OCI-LY1 (cell line): ENCODE measurements around the gene RILPL2.

ENCODE experiments used
- H2AFZ ChIP-seq: fragments of 200-600 bp; sonication (generic), shearing (Covaris generic); 2 replicates; pipeline ENCODE4 v1.6.0; 2014; ENCODE audit warnings: antibody characterized with exemption, mild to moderate bottlenecking, low read length
- H3F3A ChIP-seq: fragments of 200-600 bp; sonication (generic), shearing (Covaris generic); 2 replicates; pipeline ENCODE4 v1.6.0; 2014; ENCODE audit warnings: mild to moderate bottlenecking, antibody characterized with exemption, low read length, moderate library complexity; ENCODE audit not compliant: insufficient read depth
- H3K27ac ChIP-seq: fragments of 200-600 bp; sonication (generic); 2 replicates; pipeline ENCODE4 v1.5.1; 2014; ENCODE audit warnings: low read length, mixed run types, mild to moderate bottlenecking, low read depth; ENCODE audit not compliant: poor library complexity, severe bottlenecking
- H3K27me3 ChIP-seq: fragments of 200-600 bp; sonication (generic); 2 replicates; pipeline ENCODE4 v1.6.0; 2014; ENCODE audit warnings: antibody characterized with exemption, mild to moderate bottlenecking, low read length, moderate library complexity; ENCODE audit not compliant: insufficient read depth
- H3K36me3 ChIP-seq: fragments of 200-600 bp; sonication (generic); 2 replicates; pipeline ENCODE4 v1.6.1; 2014; ENCODE audit warnings: mild to moderate bottlenecking, antibody characterized with exemption, low read length, moderate library complexity, mixed read lengths; ENCODE audit not compliant: insufficient read depth
- H3K4me1 ChIP-seq: fragments of 200-600 bp; sonication (generic); 2 replicates; pipeline ENCODE4 v1.5.1; 2014; ENCODE audit warnings: mild to moderate bottlenecking, low read length, moderate library complexity; ENCODE audit not compliant: insufficient read depth, severe bottlenecking
- H3K4me2 ChIP-seq: fragments of 200-600 bp; sonication (generic), shearing (Covaris generic); 2 replicates; pipeline ENCODE4 v1.6.1; 2014; ENCODE audit warnings: low read length
- H3K4me3 ChIP-seq: fragments of 200-600 bp; sonication (generic); 2 replicates; pipeline ENCODE4 v1.5.1; 2014; ENCODE audit warnings: low read length, low read depth, mild to moderate bottlenecking, mixed read lengths; ENCODE audit not compliant: poor library complexity, severe bottlenecking
- H3K79me2 ChIP-seq: fragments of 200-600 bp; shearing (Covaris generic); 2 replicates; pipeline ENCODE4 v1.6.1; 2016; ENCODE audit warnings: mixed run types, low read length, mixed read lengths; ENCODE audit not compliant: insufficient read depth
- H3K9ac ChIP-seq: fragments of 200-600 bp; sonication (generic), shearing (Covaris generic); 2 replicates; pipeline ENCODE4 v1.6.1; 2014; ENCODE audit warnings: mild to moderate bottlenecking, low read length, mixed read lengths
- H3K9me2 ChIP-seq: fragments of 200-600 bp; sonication (generic), shearing (Covaris generic); 2 replicates; pipeline ENCODE4 v1.6.1; 2014; ENCODE audit warnings: low read depth, mild to moderate bottlenecking, low read length, mixed read lengths
- H3K9me3 ChIP-seq: fragments of 200-600 bp; shearing (Covaris generic); 2 replicates; pipeline ENCODE4 v1.6.1; 2014; ENCODE audit warnings: low read length, mixed read lengths
- H4K20me1 ChIP-seq: fragments of 200-600 bp; sonication (generic), shearing (Covaris generic); 2 replicates; pipeline ENCODE4 v1.6.0; 2016; ENCODE audit warnings: mild to moderate bottlenecking, low read length; ENCODE audit not compliant: insufficient read depth
- EZH2 ChIP-seq: fragments of 200-600 bp; sonication (generic), shearing (Covaris generic); IDR thresholded peaks from 2 replicates; pipeline ENCODE4 v1.8.0; 2017; ENCODE audit warnings: borderline replicate concordance, mixed run types, mild to moderate bottlenecking, antibody characterized with exemption, low read length, moderate library complexity, mixed read lengths
- TF ChIP-seq, protein P1 (sequence below): fragments of 200-600 bp; sonication (generic), shearing (Covaris generic); IDR thresholded peaks from 2 replicates; pipeline ENCODE4 v1.5.1; 2017; ENCODE audit warnings: mild to moderate bottlenecking, antibody characterized with exemption, low read length, moderate library complexity, mixed read lengths

The RILPL2 gene

GRCh38 chr12:123444092-123445026 is 7.9 kb upstream of the RILPL2 start:
- Histone ChIP-seq H3K36me3 (no peaks in the 10 kb centered on the region), H3K4me1 (peaks cover 30% of the 10 kb centered on the region), H3K9me2 (no peaks in the 10 kb centered on the region), H3K27me3 (no peaks in the 10 kb centered on the region), H3K9me3 (no peaks in the 10 kb centered on the region), H3K9ac (no peak overlapping the region), H4K20me1 (no peaks in the 10 kb centered on the region), H3K27ac (no peak overlapping the region), H3K4me2 (no peak overlapping the region), H3F3A (no peaks in the 10 kb centered on the region), H2AFZ (no peak overlapping the region), H3K4me3 (no peak overlapping the region), H3K79me2 (no peaks in the 10 kb centered on the region)
- no peak for TF ChIP-seq EZH2
- TF ChIP-seq, protein P1, sequence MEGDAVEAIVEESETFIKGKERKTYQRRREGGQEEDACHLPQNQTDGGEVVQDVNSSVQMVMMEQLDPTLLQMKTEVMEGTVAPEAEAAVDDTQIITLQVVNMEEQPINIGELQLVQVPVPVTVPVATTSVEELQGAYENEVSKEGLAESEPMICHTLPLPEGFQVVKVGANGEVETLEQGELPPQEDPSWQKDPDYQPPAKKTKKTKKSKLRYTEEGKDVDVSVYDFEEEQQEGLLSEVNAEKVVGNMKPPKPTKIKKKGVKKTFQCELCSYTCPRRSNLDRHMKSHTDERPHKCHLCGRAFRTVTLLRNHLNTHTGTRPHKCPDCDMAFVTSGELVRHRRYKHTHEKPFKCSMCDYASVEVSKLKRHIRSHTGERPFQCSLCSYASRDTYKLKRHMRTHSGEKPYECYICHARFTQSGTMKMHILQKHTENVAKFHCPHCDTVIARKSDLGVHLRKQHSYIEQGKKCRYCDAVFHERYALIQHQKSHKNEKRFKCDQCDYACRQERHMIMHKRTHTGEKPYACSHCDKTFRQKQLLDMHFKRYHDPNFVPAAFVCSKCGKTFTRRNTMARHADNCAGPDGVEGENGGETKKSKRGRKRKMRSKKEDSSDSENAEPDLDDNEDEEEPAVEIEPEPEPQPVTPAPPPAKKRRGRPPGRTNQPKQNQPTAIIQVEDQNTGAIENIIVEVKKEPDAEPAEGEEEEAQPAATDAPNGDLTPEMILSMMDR = no peak

GRCh38 chr12:123442774-123443173 is 6.3 kb upstream of the RILPL2 start:
- Histone ChIP-seq H3F3A (no peaks in the 10 kb centered on the region), H4K20me1 (no peaks in the 10 kb centered on the region), H3K36me3 (no peaks in the 10 kb centered on the region), H3K4me1 (peaks cover 25% of the 10 kb centered on the region), H3K9ac (no peak overlapping the region), H3K4me2 (no peak overlapping the region), H3K4me3 (no peak overlapping the region), H3K27ac (no peak overlapping the region), H3K27me3 (no peaks in the 10 kb centered on the region), H3K9me2 (no peaks in the 10 kb centered on the region), H2AFZ (no peak overlapping the region), H3K9me3 (no peaks in the 10 kb centered on the region), H3K79me2 (no peaks in the 10 kb centered on the region)
- TF ChIP-seq, protein P1 = no peak
- TF ChIP-seq EZH2 = no peak

GRCh38 chr12:123441523-123442164 is 5.2 kb upstream of the RILPL2 start:
- H3F3A ChIP-seq = no peaks in the 10 kb centered on the region
- no peak overlapping the region for H3K27ac ChIP-seq
- H3K9me2 ChIP-seq = no peaks in the 10 kb centered on the region
- no peaks in the 10 kb centered on the region for H4K20me1 ChIP-seq
- no peaks in the 10 kb centered on the region for H3K9me3 ChIP-seq
- H3K4me2 ChIP-seq = no peak overlapping the region
- H3K9ac ChIP-seq = no peak overlapping the region
- peaks cover 29% of the 10 kb centered on the region for H3K4me1 ChIP-seq
- no peaks in the 10 kb centered on the region for H3K79me2 ChIP-seq
- no peaks in the 10 kb centered on the region for H3K27me3 ChIP-seq
- H2AFZ ChIP-seq = no peak overlapping the region
- H3K4me3 ChIP-seq = no peak overlapping the region
- H3K36me3 ChIP-seq = no peaks in the 10 kb centered on the region
- TF ChIP-seq, protein P1 = no peak
- no peak for TF ChIP-seq EZH2
